GM19351 (cell line): Measurements from ENCODE around the gene AP3B1.

Experiments used
- ATAC-seq: cut with Tn5 transposase; IDR thresholded peaks from one replicate; pipeline ENCODE4 v1.9.1; 2021; ENCODE audit warnings: mild to moderate bottlenecking, moderate library complexity; ENCODE audit not compliant: unreplicated experiment

The AP3B1 gene

DNA sequence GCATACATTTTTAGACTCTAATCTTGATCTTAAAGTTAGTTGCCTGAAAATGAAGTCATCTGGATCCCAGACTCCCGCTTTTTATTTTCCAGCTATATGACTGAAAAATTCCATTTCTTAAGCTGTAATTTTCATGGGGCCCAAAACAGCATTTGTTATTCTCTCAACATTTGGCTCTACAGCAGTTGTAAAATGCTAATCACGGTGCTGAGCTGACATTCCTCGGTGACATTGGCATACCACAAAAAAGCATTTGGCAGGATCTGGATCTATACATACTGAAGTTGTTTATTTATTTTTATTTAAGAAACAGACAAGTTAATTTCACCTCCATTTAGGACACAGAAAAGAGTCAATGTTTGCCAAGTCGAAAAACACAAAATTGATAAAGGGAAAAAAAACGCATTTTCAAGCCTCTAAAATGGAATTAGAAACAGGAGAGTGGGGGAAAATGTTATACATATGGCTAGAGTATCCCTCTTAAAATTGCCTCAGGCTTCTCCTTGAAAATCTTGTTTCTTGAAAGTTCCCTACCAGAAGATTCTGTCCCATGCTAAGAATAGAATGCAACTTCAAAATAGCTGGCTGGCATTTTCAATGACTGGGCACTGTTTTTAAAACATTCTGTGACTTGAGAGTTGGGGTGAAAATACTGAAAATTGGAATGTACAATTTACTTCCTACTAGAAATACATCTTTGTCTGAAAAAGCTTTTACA lies 310.9 kb downstream of the AP3B1 start:
- no peak for ATAC-seq

DNA sequence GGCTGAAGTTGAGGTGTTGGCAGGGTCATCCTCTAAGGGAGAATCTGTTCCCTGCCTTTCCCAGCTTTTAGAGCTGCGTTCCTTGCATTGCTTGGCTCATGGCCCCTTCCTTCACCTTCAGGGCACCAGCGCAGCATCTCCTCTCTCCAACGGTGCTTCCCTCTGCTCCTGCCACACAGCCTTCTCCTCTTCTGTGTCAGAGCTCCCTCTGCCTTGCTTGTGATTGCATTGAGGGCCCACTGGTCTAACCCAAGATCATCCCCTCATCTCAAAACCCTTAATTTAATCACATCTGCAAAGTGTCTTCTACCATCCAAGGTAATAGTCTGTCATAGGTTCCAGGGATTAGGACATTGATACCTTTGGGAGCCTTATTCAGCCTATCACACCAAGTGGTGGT lies 312.7 kb downstream of the AP3B1 start:
- no peak for ATAC-seq

DNA sequence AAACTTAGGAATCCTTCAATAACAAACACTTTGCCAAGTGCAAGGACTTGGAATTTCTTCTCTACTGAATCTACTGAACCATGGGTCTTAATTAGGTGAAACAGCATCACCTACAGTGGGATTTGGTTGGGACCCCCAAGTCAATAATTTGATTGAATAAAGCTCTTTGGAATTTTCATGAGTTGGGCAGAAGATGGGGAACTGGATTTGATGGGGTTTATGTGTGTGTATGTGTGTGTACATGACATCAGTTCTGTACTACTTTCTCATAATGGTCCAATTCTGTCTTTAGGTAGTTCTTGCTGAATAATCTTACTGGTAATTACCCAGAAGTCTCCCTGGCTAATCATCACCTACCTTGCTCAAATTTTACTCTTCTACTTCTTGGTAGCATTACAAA lies 319.9 kb downstream of the AP3B1 start:
- ATAC-seq: no peak

DNA sequence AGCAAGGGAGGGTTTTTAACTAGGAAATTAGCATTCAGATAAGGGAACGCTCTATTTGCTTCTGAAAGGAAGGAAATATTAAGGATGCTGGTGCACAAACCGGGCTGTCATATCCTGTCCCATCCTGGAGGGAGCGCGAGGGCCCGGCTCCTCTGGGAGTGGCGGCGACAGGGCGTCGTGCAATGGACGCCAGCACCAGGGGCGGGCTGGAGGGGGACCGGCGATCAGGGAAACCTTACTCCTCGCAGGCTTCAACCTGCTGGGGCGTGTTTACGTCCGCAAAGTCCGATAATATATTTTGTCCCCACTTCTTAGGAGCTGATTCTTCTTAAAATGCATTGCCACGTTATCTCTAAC lies 321.3 kb downstream of the AP3B1 start:
- ATAC-seq: no peak

DNA sequence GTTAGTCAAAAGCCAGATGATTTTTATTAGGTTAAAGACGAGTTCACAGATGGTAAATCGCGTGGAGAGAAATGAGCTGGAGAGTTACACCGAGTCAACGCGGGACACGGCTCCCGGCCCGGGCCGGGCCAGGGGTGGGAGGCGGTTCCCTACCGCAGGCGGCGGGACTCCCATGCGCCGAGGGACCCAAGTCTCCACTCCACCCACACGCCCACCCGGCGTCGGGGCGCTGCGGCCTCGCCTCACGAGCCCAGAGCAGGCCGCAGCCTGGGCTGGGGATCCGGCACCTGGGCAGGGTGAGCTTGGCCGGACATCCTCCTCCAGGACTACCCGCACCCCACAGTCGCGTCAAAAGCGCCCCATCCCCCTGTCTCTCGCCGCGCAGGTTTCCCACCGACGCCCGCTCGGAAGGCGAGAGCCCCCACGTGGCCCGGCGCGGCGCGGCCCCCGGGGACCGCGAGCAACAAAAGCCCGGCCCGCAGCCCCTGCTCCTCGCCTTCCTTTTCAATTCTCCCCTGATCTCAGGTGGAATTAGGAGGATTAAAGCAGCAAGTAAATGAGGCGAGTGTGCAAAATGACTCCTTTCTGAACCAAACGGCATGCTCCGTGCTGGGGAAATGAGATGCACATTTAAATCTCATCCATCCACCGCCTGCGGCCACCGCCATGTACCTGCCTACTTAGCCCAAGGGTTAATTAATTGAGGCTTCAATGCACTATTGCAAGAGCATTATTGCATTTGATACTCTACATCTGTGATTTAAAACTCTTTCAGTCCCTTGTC lies 321.8 kb downstream of the AP3B1 start:
- ATAC-seq: peak; percentile 73

DNA sequence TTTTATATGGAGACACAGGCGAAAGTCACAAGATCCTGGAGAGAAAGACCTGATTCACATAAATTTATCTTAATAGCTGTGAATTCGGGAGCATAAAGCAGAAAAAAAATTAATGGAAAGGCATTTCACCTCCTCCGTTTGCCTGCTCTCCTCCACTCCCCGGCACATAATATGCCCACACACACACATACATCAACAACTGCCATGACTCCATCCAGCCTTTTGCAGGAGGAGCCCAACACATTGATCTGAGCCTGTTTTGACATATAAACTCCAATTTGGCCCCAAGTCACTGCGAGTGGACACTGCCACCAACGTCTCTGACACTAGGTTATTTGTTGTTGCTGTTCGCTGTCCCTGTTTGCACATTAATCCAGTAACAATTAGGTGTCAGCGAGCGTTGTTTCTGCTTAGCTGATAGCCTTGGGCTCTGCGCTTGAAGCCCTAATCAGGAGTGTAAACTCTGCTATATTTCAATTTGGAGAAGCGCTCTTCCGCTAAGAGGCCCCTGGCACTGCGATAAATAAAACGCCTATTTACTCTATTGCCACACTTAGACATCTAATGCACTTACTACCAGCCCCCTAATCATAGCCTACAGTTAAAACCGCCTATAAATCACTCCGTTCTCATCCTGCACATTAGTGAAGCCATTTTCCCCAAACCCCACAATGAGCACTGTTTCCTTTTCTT lies 322.6 kb downstream of the AP3B1 start:
- ATAC-seq: no peak

DNA sequence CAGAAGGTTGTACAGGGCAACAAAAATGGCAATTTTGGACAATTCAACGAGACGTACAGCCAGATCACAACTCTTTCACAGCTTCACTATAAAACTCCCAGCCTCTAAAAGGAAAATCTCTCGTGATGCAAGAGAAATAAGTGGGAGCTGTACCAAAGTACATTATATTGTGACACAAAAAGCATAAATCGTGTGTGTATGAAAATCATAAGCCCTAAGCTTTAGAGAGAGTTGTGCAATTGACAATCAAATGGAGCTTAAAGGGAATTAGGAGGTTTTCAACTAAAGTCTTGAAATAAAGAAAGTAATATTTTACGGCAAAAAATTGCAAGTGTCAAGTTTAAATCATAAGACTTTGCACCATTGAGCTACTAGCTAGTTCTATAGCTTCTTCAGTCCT lies 323.6 kb downstream of the AP3B1 start:
- no peak for ATAC-seq

DNA sequence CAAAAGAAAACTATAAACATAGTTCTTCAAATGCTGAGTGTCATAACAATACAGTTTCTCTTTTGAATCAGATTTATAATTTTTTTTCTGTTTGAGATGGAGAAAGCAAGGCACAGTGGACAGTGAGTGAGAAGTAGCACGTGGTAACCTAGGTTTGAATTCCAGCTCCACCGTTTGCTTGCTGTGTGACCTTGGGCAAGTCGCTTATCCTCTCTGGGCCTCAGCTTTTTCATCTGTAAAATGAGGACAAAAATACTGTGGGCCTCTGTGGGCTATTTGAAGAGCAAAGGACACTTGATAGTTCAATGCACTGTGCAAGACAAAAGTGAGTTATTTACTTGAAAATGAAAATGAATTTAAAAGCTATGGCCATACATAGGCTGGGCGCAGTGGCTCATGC lies 330.7 kb downstream of the AP3B1 start:
- ATAC-seq: no peak

DNA sequence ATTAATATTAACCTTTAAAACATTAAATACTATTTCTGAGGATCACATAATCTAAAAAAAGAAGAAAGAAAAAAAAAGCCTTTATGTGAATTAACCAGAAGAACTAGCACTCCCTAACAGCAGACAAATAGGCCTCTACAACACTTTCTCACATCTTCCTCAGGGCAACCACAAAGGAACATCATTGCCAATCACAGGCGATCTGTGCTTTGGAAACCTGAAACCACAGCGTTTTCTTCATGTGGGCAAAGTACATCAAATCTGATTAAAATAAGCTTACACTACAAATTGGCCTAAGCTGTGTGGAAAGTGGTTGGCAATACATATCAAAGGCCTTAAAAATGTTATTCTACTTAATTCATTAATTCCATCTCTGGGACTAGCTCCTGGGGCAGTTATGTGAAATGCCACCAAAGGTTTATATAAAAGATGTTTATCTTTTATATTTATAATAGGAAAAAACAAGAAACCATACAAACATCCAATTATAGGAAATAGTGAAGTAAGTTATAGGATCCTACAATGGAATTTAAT lies 333.6 kb downstream of the AP3B1 start:
- no peak for ATAC-seq

DNA sequence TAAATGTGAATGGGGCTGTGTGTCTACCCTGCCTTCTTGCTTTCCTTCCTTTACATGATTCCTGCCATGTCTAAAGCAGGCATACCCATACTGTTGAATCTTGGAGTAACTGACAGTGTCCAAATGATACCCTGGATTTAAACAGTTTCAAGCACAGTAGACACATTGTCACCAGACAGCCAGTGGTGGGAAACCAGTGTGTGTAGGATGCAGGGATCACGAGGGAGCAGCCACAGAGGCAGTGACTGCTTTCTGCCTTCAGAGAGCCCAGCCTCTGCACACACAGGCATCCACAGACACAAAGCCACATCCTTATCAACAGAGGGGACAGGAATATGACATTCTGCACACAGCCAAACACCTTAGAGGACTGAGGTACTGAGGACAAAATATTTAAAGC lies 334.2 kb downstream of the AP3B1 start:
- ATAC-seq: no peak

DNA sequence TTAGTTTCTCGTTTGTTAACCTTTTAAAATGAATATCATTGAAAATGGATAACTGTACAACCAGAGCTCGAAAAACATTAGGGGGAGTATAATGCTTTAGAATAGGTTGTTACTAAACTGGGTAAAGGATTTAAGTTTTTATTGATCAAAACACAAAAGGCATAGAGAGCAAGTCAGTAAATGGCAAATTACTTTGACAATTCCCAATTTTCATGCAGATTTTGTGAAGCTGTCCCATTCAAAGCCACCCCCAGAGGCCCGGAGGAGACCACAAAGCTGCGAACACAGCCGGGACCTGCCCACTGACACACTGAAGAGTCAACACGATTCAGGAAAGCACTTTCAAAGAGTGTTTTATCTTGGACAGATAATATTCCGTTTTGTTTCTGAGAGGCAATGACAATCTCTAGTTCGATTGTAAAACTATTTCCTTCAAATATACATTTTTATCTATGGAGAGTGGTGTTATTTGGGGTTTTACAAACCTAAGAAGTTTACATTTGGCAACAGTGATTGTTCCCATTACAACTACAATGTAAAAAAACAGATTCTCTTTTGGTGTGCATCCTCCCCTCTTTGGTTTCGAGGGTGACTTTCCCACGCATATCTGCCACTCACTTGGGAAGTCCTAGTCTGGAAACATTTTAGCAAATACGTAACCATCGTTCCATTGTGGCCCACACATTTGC lies 335.7 kb downstream of the AP3B1 start:
- ATAC-seq: no peak

DNA sequence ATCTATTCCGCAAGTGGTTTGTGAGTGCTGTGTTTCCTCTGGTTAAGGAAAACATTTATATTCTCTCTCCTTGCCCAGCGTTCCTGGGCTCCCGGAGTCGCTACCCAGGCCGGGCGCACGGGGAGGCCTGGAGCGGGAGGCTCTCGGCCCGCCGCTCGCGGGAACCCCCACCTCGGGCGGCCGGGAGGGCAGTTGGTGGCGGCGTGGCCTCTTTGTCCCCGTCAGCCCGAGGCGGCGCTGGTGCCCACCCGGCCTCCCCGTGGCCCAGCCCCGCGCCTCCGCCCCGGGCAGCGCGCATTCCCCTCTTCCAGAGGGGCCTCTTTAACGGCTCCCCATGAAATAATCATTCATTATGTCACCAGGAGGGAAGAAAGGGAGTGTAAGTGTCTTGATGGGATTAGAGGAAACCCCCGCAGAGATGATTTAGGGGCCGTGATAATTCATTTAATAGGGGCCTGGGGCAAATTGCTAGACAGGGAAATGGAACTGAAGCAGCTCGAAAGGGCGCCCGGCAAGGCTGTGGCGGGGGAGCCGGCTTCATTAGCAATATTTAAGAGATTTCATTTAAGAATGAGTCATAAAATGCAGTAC lies 336.5 kb downstream of the AP3B1 start:
- ATAC-seq: no peak

DNA sequence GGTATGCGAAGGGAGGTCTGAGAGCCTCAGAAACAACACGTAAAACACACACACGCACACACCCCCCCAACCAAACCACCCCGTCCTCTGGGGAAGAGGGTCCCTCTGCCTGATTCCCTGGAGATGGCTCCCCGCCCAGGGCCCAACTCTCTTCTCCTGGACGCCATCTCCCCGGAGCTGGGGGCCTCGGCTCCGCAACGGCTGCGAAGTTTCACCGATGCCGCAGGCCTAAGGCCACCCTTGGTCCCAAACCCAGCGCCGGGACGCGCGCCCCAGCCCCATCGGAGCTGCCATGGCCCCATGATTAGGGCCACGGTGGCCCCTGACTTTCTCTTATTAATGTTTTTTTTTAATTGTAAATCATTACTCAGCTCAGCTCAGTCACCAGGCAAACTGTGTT lies 337.0 kb downstream of the AP3B1 start:
- no peak for ATAC-seq

DNA sequence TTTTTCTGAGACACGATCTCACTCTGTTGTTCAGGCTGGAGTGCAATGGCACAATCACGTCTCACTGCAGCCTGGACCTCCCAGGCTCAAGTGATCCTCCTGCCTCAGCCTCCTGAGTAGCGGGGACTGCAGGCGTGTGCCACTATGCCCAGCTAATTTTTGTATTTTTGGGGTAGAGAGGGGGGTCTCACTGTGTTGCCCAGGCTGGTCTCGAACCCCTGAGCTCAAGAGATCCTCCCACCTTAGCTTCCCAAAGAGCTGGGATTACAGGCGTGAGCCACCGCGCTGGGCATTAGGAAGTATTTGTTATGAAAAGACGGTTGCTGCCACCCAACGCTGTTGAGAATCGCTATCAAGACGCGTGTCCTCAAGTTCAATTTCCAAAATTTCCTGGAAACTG lies 337.4 kb downstream of the AP3B1 start:
- no peak for ATAC-seq

DNA sequence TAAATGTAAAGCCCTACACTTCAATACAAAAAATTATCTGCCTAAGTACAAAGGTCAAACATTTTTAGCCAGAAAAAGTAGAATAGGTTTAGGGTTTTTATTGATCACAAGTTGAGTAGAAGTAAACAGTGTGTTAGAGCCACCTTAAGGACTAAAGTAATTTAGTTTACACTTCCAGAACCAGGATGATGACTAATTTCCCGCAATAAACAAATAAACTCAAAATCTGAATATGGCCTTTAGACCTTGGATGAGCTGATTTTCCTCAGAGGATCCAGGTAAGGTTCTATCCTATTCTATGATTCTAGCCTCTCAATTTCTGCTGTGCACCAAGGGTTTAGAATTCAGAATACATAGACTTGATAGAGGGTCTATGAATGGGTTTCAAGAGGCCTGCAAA lies 338.9 kb downstream of the AP3B1 start:
- no peak for ATAC-seq

DNA sequence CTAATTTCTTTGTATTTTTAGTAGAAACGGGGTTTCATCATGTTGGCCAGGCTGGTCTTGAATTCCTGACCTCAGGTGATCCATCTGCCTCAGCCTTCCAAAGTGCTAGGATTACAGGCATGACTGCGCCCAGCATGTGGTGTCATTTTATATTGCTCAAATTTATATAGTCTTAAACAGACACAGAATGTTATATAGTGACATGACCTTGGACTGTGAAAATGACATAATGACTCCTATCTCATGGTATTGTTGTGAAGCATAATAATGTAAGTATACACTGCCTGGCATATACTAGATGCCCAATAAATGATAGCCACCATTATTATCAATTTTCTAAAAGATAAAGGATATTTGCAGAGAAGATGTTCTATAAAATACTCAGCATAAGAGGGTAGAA lies 341.1 kb downstream of the AP3B1 start:
- no peak for ATAC-seq

DNA sequence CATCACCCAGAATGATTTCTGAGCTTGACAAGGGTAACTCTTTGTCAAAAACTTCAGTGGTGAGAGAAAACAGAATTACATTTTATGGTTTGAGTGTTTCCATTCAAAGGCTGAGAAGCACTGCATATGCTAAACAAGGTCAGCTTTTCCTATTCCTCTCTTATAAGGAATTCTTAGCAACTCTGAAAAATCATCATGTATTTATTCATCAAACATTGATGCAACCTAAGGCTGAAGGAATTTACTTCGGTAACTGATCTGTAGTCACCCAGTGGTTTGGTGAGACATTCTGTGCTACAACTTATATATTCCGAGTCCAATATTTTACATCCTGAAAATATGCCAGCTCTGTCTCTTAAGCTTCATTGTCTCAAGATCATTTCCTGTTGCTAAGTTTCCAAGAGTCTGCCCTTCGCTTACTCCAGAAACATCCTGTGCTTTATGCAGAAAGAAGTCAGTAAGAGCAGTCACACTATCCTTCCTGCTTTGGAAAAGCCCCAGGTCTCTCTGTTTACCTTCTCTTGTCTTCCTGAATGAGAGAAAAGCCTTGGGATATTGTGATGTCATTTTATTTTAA lies 341.8 kb downstream of the AP3B1 start:
- ATAC-seq: no peak
